Measurements from ENCODE around the gene TMEM244.
"Not testable (repeated sequence)": the region's sequence is repeated elsewhere in the genome, so short reads cannot be mapped to it uniquely, and the experiment has no call there.

The TMEM244 gene

GRCh38 chr6:129842137-129842536 lies 19.0 kb downstream of the TMEM244 start:
- TF ChIP-seq, protein P1, sequence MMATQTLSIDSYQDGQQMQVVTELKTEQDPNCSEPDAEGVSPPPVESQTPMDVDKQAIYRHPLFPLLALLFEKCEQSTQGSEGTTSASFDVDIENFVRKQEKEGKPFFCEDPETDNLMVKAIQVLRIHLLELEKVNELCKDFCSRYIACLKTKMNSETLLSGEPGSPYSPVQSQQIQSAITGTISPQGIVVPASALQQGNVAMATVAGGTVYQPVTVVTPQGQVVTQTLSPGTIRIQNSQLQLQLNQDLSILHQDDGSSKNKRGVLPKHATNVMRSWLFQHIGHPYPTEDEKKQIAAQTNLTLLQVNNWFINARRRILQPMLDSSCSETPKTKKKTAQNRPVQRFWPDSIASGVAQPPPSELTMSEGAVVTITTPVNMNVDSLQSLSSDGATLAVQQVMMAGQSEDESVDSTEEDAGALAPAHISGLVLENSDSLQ (IDR thresholded peaks at IDR 0.05) = no peak
- TF ChIP-seq ZNF384 (IDR thresholded peaks at IDR 0.05) = no peak
- TF ChIP-seq NFRKB (IDR thresholded peaks at IDR 0.05) = no peak
- TF ChIP-seq ELF4 (IDR thresholded peaks at IDR 0.05) = no peak
- no peak for TF ChIP-seq BHLHE40 (IDR thresholded peaks at IDR 0.05; ENCODE audit: borderline replicate concordance)
- no peak for TF ChIP-seq SP1 (IDR thresholded peaks at IDR 0.05)
- no peak for TF ChIP-seq HDGF (IDR thresholded peaks at IDR 0.05; ENCODE audit: borderline replicate concordance)
- TF ChIP-seq FOXM1 (IDR thresholded peaks at IDR 0.05; ENCODE audit: borderline replicate concordance) = no peak
- no peak for TF ChIP-seq TARDBP (IDR thresholded peaks at IDR 0.05)
- TF ChIP-seq FOXA1 (IDR thresholded peaks at IDR 0.05) = no peak
- no peak for TF ChIP-seq FOXK2 (IDR thresholded peaks at IDR 0.05)
- no peak for TF ChIP-seq L3MBTL2 (conservative IDR thresholded peaks at IDR 0.05)
- no peak for DNase-seq (ENCODE audit: extremely low spot score)
- ChIA-PET POLR2A (no interaction called here), CTCF (no interaction called here)

DNA sequence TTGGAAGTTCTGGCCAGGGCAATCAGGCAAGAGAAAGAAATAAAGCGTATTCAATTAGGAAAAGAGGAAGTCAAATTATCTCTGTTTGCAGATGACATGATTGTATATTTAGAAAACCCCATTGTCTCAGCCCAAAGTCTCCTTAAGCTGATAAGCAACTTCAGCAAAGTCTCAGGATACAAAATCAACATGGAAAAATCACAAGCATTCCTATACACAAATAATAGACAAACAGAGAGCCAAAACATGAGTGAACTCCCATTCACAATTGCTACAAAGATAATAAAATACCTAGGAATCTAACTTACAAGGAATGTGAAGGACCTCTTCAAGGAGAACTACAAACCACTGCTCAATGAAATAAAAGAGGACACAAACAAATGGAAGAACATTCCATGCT lies 21.6 kb downstream of the TMEM244 start:
- DNase-seq (ENCODE audit: extremely low spot score); CTCF ChIA-PET; POLR2A ChIA-PET: not testable (repeated sequence)

- ChIA-PET CTCF (no interaction called here), POLR2A (no interaction called here)
- no peak for DNase-seq (ENCODE audit: extremely low spot score)
- TF ChIP-seq ZNF384 (IDR thresholded peaks at IDR 0.05) = no peak
These were observed 25.4 kb downstream of the TMEM244 start for GRCh38 chr6:129835691-129836090.

DNA sequence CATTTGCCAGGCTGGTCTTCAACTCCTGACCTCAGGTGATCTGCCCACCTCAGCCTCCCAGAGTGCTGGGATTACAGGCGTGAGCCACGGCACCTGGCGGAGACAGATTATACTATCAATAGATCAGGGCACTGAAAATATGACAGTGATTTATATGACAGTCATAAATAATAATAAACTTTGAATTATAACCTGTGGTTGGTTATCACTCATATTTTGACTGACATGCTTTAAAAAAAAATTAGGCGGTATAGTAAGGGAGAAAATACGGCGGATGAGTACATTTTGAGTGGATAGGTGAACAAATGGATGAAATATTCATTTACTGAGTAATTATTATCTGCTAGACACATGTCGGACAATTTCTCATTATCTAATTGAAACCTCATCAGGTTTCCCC lies 28.8 kb downstream of the TMEM244 start:
- TF ChIP-seq, protein P1 (IDR thresholded peaks at IDR 0.05) = peak; percentile 40; the same call in 1 of the 2 replicates
- TF ChIP-seq ELF4 (IDR thresholded peaks at IDR 0.05) (no peak), NFRKB (IDR thresholded peaks at IDR 0.05) (no peak)
- POLR2A ChIA-PET = no interaction called here
- CTCF ChIA-PET = no interaction called here
- no peak for DNase-seq (ENCODE audit: extremely low spot score)

DNA sequence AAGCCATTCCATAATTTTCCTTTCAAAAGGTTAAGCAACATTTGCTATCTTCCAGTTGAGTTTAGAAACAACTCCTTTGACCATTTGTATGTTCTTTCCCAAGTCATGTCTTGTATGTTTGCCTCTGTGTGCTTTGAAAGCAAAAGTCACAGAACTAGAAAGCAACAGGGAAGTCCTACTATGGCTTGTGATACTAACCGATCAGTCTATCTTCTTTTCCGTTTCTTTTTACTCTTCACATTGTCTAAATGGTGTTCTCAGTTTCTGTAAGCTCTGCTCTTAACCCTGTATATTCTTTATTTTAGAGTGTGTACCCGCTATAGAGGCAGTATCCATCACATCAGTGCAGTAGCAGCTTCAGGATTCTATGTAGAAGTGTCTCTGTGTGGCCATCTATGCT lies 32.9 kb downstream of the TMEM244 start:
- TF ChIP-seq NFRKB (IDR thresholded peaks at IDR 0.05) (no peak), HDGF (IDR thresholded peaks at IDR 0.05; ENCODE audit: borderline replicate concordance) (no peak), FOXK2 (IDR thresholded peaks at IDR 0.05) (no peak), FOXA1 (IDR thresholded peaks at IDR 0.05) (no peak), SUZ12 (IDR thresholded peaks at IDR 0.05) (no peak), LEF1 (IDR thresholded peaks at IDR 0.05; ENCODE audit: borderline replicate concordance) (no peak), SP1 (IDR thresholded peaks at IDR 0.05) (no peak), L3MBTL2 (conservative IDR thresholded peaks at IDR 0.05) (no peak), ELF4 (IDR thresholded peaks at IDR 0.05) (no peak)
- no peak for DNase-seq (ENCODE audit: extremely low spot score)
- ChIA-PET POLR2A (no interaction called here), CTCF (no interaction called here)

DNA sequence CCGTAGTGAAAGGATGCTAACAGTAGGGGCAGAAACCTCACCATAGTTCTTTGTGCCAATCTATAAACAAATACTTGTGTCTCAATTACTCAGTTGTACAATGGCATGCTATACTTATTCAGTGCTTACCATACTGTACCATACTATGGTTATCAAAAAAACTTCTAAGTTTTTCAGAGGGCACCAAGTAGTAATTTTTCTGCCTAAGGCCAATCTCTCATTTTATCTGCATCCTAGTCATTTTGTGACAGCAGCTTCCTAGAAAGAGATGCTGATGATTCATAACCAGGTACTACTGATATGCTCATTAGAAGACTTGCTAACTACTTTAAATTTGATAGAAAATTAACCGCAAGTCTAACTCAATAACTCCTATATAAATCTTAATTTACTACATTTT lies 42.9 kb downstream of the TMEM244 start:
- ChIA-PET CTCF (no interaction called here), POLR2A (no interaction called here)
- DNase-seq (ENCODE audit: extremely low spot score) = no peak
- TF ChIP-seq CTBP1 (IDR thresholded peaks at IDR 0.05; ENCODE audit: borderline replicate concordance) = no peak

DNA sequence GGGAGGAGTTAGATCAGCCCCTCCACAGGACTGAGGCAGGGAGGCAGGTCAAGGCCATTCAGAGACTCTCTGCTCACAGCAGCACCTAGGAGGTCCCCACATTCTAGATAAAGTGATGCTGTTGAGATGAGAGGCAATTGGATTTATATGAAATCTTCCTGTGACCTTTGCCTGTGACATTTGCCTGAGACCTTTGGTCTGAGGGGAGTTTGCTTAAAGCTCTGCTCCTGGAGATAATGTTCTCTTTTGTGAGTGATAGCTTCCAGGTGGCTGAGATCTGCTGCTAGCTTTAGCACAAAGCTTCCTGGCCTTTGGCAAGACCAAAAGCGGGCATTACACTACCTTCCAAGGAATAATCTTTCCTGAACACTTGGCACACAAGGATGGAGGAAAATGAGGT lies 43.3 kb downstream of the TMEM244 start:
- CTCF ChIA-PET = no interaction called here
- POLR2A ChIA-PET = no interaction called here
- TF ChIP-seq ELF4 (IDR thresholded peaks at IDR 0.05) = no peak
- no peak for TF ChIP-seq HDGF (IDR thresholded peaks at IDR 0.05; ENCODE audit: borderline replicate concordance)
- no peak for TF ChIP-seq BHLHE40 (IDR thresholded peaks at IDR 0.05; ENCODE audit: borderline replicate concordance)
- TF ChIP-seq, protein P1 (IDR thresholded peaks at IDR 0.05) = no peak
- TF ChIP-seq FOXA1 (IDR thresholded peaks at IDR 0.05) = no peak
- no peak for TF ChIP-seq SUZ12 (IDR thresholded peaks at IDR 0.05)
- TF ChIP-seq ARNT (IDR thresholded peaks at IDR 0.05) = no peak
- TF ChIP-seq L3MBTL2 (conservative IDR thresholded peaks at IDR 0.05) = no peak
- TF ChIP-seq TARDBP (IDR thresholded peaks at IDR 0.05) = no peak
- no peak for TF ChIP-seq ZNF384 (IDR thresholded peaks at IDR 0.05)
- no peak for TF ChIP-seq FOXK2 (IDR thresholded peaks at IDR 0.05)
- TF ChIP-seq LEF1 (IDR thresholded peaks at IDR 0.05; ENCODE audit: borderline replicate concordance) = no peak
- TF ChIP-seq CTBP1 (IDR thresholded peaks at IDR 0.05; ENCODE audit: borderline replicate concordance) = no peak
- TF ChIP-seq SP1 (IDR thresholded peaks at IDR 0.05) = no peak
- no peak for TF ChIP-seq FOXM1 (IDR thresholded peaks at IDR 0.05; ENCODE audit: borderline replicate concordance)
- no peak for TF ChIP-seq NFRKB (IDR thresholded peaks at IDR 0.05)

DNA sequence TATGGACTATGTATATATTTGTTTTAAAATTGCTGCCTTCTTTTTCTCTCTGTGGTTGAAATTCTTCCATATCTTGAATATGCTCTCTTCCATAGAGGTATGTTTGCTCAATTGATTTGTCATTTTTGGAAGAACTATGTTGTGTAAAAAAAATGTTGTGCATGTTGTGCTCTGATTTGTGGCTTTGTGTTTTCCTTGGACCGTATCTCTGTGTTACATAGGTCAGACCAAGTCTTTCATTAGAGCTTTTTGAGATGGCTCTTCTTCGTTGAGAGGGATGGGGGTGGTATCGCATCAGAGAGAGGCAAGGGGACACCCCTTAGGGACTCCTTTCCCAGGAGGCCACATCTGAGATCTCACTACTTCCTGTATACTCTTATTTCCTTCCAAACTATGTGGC lies 43.8 kb downstream of the TMEM244 start:
- CTCF ChIA-PET = no interaction called here
- POLR2A ChIA-PET = no interaction called here
- no peak for DNase-seq (ENCODE audit: extremely low spot score)
- TF ChIP-seq ELF4 (IDR thresholded peaks at IDR 0.05) (no peak), BHLHE40 (IDR thresholded peaks at IDR 0.05; ENCODE audit: borderline replicate concordance) (no peak), CTBP1 (IDR thresholded peaks at IDR 0.05; ENCODE audit: borderline replicate concordance) (no peak), HDGF (IDR thresholded peaks at IDR 0.05; ENCODE audit: borderline replicate concordance) (no peak), FOXA1 (IDR thresholded peaks at IDR 0.05) (no peak), L3MBTL2 (conservative IDR thresholded peaks at IDR 0.05) (no peak), NFRKB (IDR thresholded peaks at IDR 0.05) (no peak), FOXK2 (IDR thresholded peaks at IDR 0.05) (no peak), TARDBP (IDR thresholded peaks at IDR 0.05) (no peak), ARNT (IDR thresholded peaks at IDR 0.05) (no peak), FOXM1 (IDR thresholded peaks at IDR 0.05; ENCODE audit: borderline replicate concordance) (no peak), SP1 (IDR thresholded peaks at IDR 0.05) (no peak), LEF1 (IDR thresholded peaks at IDR 0.05; ENCODE audit: borderline replicate concordance) (no peak), SUZ12 (IDR thresholded peaks at IDR 0.05) (no peak), ZNF384 (IDR thresholded peaks at IDR 0.05) (no peak)
- TF ChIP-seq, protein P1 (IDR thresholded peaks at IDR 0.05) = no peak

More for the DNA sequence above, 43.3 kb downstream of the TMEM244 start:
- no peak for DNase-seq (ENCODE audit: extremely low spot score)

Data from HEK293T (cell line).